Fibroblast of peridontal ligament (primary cell): Measurements from ENCODE around the gene BUD31.
"Not testable (repeated sequence)": the region's sequence is repeated elsewhere in the genome, so short reads cannot be mapped to it uniquely, and the experiment has no call there.

ENCODE experiments used
- DNase-seq: peaks from one replicate; pipeline ENCODE4 v3.0.0-alpha.2; 2010; ENCODE audit errors: extremely low read depth

BUD31 gene

DNA sequence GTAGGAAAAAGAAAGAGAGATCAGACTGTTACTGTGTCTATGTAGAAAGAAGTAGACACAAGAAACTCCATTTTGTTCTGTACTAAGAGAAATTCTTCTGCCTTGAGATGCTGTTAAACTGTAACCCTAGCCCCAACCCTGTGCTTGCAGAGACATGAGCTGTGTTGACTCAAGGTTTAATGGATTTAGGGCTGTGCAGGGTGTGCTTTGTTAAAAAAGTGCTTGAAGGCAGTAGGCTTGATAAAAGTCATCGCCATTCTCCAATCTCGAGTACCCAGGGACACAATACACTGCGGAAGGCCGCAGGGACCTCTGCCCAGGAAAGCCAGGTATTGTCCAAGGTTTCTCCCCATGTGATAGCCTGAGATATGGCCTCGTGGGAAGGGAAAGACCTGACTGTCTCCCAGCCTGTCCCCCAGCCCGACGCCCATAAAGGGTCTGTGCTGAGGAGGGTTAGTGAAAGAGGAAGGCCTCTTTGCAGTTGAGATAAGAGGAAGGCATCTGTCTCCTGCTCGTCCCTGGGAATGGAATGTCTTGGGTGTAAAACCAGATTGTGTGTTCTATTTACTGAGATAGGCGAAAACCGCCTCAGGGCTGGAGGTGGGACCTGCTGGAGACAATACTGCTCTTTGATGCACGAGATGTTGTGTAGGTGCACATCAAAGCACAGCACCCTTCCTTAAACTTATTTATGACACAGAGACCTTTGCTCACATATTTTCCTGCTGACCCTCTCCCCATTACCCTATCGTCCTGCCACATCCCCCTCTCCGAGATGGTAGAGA is 23.2 kb downstream of the BUD31 start:
- DNase-seq: not testable (repeated sequence)

DNA sequence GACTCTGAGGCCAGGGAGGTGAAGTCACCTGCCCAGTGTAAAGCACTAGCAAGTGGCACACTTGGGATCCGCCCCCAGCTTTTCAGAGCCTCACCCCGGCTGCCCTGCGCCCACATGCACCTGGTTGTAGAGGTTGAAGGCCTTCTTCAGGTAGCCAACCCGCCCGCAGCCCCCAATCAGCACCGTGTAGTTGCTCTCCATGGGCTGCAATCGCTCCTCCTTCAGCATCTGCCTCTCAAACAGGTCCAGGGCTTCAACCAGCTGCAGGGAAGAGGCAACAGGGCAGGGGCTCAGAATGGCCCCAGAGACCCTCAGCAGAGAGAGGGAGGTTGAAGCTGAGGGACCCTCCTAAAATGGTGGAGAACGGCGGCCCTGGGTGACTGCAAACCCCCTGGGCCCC is 24.4 kb downstream of the BUD31 start:
- no peak for DNase-seq

DNA sequence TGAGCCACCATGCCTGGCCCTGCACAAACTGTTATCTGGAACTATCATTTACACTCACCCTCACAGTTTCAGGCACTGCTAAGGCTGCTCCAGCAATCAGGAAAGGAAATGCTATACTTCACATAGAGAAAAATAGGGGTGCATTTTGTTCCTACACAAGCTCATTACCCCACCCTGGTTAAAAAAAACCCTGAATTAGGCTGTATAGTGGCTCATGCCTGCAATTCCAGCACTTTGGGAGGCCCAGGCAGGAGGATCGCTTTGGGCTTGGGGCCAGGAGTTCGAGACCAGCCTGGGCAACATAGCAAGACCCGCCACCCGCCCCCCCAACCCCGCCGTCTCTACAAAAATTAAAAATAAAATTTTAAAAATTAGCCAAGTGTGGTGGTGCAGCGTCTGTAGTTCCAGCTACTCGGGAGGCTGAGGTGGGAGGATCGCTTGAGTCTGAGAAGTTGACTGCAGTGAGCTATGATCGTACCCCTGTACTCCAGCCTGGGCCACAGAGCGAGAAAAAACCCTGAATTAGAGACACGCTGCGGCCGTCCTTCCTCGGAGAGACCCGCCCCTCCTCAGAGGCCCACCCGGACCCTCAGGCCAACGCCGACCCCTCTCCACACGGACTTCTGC is 29.3 kb downstream of the BUD31 start:
- no peak for DNase-seq

DNA sequence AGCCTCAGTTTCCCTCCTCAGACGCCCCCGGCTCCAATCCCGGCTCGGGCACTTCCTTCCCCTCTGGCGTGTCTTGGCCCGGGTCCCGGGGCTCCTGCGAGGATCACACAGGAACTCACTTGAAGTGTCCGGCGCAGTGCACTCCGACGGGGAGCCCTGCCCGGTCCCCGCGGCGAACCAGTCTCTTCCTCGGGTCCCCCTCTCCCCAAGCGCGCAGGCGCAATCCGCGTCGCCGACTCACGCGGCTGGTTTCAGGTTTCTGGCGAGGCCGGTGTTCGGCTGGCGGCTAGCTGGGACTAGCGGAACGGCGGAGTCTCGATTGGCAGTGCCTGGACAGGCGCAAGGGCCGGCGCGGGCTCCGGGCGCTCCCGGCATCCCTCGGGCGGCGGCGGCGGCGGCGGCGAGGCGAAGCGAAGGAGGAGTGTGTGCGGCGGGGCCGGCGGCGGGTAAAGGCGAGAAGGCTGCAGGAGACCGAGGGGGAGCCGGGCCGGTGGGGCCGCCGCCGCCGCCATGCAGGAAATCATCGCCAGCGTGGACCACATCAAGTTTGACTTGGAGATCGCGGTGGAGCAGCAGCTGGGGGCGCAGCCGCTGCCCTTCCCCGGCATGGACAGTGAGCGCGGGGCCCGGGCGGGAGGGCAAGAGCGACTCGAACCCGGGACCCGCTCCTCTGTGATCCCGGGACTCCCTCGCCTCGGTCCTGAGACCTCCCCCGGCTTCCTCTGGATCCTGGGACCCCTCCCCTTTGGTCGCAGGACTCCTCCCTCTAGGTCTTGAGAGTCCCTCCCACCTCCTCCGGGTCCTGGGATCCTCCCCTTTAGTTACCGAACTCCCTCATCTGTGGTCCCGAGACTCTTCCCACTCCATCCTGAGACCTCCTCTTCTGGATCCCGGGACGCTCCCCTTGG is 30.1 kb downstream of the BUD31 start, which contains the start of the genes CPSF4 and PTCD1:
TSS of gene CPSF4 (plus strand) at position 371 of the 908 bp plus-strand sequence. CDS start at position 511, 140 bp downstream.
TSS of gene PTCD1 (minus strand) at position 226 of the 908 bp plus-strand sequence. CDS start 3,556 bp downstream, outside the sequence.
- peak; percentile 92 for DNase-seq

DNA sequence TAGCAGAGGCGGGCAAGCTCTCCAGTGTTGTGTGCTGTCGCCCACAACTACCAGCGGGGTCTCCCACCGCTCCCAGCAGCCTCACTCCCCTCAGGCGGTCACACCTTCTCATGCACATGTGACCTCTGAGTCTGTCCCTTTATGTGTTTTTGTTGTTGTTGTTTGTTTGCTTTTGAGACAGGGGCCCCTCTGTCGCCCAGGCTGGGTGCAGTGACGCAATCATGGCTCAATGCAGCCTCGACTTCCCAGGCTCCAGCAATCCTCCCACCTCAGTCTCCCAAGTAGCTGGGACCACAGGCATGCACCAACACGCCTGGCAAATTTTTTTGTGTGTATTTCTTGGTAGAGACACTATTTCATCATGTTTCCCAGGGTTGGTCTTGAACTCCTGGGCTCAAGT is 31.4 kb downstream of the BUD31 start:
- DNase-seq: peak; percentile 41

DNA sequence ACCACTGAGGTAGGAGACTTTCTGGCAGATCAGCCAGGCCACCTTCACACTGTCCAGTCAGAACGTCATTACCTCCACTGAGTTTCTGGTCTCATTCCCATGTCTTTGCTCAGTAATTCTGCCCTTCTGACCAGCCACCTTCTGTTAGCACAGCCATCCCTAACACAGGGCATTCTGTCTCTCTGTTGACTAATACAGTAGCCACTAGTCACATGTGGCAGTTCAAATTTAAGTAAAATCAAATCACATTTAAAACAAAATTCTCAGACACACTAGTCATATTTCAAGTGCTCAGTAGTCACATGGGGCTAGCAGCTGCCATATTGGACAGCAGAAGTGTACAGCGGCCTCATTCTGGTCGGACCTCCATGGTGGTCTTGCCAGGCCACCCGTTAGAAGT is 37.3 kb downstream of the BUD31 start:
- no peak for DNase-seq

DNA sequence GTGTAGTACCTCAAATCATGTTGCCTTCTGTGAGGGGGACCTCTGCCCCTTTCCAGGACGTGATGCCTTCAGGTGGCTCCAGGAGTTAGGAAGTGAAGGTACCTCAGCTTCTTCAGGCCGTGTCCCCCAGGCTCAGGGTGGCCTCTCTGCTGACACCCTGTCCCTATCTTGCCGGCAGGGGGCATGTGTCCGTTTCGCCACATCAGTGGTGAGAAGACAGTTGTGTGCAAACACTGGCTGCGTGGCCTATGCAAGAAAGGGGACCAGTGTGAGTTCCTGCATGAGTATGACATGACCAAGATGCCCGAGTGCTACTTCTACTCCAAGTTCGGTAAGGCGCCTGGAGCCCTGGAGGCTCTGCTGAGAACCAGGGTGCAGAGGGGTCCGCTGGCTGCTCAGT is 39.2 kb downstream of the BUD31 start:
- no peak for DNase-seq

DNA sequence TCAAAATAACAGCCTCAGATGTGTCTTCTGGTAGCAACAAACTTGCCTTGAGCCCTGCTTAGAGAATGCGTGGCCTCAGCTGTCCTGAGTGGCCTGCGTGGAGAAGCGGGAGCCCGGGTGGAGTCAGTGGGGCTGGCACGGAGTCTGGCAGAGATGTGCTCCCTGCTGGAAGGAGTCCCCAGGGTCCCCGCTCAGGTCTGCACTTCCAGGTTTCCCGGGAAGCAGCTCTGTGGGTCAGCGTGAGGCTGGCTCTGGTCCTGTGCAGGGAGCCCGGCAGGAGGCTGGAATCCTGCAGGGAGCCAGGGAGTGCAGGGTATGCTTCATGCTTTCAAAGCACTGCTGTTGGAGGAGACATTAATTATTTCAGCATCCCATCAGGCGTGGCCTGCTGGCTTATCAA is 40.1 kb downstream of the BUD31 start:
- no peak for DNase-seq

DNA sequence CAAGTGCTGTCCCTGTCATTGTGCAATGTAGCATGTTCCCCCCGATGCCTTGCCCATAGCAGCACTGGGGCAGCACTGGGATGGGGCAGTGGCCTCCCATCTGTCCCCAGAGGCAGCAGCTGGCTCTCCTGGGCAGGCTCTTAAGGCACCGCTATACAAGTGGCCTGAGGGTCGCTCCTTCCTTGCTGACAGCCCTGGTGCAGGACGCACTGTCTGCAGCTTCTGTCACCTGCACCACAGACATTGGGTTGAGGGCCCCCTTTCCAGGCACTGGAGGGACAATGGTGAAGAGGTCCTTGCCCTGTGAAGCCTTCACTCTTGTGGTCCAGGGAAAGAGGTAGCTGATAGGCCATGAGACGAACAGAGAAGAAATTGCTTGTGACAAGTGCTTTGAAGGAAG is 40.6 kb downstream of the BUD31 start:
- DNase-seq: no peak

DNA sequence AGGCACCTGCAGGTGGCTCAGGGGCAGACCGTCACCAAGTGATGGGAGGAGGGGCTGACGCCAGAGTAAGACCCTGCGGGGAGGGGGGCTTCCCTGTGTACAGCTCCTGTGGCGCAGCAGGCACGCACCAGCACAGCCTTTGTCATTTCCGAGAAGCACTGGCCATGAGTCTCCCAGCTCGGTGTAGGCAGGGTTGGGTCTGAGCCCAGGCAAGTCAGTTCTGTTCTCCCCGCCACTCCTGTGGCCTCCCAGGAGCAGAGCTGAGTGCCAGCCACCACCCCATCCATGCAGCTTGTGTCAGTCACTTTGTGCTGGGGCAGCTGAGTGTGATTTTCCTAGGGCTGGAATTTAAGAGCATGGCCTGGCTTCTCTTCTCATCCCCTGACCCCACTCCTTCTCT is 43.2 kb downstream of the BUD31 start:
- DNase-seq: no peak

DNA sequence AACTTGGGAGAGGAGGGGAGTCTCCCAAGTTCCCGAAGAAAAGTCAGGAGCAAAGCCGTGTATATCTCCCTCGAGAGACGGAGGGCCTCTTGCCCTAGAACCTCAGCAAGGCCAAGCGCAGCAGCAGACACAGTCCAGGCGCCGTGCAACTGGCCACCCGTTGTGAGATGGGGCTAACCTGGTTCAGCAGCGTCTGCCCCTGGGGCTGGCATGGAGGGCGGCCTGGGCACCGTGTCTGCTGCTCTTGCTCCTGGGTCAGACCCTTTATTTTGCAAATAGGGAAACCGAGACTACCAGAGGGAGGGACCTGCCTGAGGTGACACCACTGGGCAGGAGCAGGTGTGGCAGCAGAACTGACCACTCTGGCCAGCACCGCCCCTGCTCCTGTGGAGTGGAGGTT is 43.8 kb downstream of the BUD31 start:
- no peak for DNase-seq

DNA sequence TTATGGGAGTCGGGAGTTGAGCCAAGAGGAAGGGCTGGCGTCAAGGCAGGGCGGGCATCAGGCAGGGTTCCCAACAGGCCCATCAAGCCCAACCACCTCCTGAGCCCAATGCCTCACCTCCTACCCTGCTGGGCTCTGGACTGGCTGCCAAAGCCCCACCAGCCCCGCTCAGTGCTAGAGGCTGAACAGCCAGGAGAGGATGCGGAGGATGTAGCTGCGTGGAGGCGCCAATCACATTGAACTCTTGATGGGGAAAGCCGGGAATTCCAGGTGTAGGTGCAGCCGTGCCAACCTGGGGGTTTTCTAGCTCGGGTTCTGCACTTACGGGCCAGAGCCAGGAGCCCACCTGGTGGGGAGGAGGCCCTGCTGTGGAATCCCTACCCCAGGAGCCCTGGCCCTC is 44.3 kb downstream of the BUD31 start:
- no peak for DNase-seq

DNA sequence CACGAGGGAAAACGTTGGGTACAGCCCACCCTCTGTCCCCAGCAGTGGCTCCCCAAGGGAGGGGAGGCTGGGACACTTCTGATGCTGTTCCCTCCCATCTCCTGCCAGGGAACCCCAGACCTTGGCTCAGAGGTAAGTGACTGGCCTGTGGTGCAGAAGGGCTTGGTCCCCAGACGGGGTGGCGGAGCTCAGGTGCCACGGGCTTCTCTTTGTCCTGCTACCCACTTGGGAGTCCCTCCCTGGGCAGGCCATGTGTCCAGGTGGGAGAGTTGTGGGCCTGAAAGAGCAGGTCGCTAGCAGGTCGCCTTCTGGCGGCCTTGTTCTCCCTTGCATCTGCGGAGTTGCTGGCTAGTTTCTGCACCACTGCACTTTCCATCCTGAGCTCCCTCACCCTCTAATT is 47.1 kb downstream of the BUD31 start:
- no peak for DNase-seq

DNA sequence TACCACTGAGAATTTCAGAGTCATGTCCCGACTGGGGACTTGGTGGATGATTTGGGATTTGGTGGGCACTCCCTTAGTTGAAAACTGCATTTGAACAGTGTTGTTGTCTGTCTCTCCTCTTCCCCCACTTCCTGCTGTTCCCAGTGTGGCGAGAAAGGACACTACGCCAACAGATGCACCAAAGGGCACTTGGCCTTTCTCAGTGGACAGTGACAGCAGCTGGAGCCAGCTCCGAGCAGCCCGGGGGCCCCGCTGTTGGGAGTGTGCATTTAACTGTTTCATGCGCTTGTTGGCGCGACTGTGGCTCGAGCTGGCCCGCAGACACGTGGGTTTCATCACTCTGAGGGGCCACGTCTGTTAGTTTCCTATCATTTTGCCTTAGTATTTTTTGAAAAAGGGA is 47.5 kb downstream of the BUD31 start:
- no peak for DNase-seq

DNA sequence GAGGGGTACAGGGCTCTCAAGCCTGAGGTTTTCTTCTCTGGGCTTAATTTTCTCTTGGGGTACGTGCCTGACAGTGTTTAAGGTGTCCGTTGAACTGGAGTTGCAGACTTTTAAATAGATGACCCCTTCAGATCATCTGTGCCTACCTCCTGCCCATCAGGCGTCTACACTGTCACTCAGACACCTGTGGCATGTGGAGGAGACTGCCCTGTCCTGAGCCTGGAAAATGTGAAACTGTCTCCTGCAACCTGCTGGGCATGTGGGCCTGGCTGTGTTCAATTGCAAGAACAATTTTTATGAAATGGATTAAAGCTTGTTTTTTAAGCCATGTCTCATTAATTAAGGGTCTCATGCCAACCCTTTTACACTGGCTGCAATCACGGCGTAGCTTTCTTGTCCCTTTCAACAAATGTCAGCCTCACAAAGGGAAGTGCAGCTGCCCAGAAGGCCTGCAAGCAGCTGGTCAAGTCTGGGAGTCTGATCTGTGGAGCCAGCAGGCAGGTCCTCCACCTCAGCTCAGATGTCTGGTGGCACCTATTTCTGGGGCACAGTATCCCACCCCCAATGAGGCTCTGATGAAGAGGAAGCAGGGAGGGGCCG is 48.4 kb downstream of the BUD31 start:
- DNase-seq: no peak

DNA sequence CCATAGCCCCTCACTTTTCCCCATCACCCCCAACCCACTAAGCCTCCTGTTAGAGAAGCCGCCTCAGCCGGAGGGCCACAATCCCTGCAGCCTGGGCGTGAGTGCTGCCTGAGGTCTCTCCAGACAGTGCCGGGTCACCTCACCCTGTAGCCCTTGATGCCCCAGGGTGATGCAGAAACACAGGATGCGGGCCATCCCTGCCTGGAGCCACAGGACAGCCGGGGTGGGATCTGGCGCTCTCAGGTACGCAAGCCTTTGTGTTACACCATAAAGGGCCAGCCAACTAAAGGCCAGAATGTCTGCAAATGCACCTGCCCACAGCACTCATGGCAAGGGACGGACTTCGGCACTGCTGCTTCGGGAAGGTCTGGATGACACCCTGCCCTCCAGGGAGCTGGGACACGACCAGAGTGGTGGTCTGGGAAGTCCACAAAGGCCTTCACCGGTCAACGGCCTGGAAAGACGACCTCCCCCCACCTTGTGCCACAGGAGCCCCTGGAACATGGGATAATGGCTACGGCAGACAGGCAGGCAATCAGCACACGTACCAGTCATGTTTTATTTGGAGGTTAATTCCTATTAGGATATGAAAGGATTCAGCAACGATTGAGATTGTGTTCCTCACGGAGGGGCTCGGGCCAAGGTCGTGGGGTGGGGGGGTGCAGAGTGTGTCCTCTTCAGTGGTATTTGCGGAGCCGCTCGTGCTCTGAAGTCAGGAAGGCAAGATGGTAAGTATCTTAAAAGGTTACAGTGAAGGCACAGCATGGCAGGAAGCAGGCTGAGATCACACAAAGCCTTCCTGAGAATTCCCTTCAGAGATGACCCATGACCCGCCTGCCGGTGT is 49.1 kb downstream of the BUD31 start:
- DNase-seq: no peak

DNA sequence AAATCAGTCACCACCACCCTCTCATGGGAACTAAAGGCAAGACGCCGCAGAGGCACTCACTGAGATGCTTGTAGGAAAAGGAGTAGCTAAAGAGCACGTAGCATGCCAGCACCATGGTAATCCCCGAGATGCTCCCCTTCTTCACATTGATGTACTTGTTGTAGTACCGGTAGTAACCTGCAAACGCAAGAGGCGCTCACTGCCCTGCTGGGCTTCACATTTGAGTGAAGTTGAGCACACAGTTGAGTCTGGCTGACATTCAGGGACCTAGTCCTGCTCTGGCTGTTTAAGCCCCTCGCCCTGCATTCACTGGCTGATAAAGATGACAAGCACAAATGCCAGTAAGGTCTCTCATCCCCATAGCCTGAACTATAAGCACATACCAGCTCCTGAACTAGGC is 50.3 kb downstream of the BUD31 start:
- DNase-seq: no peak

DNA sequence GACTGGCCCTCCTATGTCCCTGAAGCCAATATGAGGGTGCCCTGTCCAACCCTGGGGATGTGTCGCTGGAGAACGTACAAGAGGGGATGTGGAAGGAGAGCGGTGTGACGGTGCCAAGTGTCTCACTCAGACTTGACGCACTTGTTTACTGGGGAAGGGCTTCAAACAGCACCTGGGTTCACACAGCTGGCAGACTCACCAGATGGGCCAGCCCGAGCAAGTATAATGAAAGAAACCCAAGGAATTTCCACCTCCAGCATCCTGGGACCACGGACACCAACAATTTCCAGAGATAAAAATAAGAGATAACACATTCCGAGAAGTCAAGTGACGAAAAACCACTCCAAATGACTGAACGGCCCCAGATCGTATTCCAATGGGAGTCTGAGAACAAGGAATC is 51.9 kb downstream of the BUD31 start:
- DNase-seq: no peak

DNA sequence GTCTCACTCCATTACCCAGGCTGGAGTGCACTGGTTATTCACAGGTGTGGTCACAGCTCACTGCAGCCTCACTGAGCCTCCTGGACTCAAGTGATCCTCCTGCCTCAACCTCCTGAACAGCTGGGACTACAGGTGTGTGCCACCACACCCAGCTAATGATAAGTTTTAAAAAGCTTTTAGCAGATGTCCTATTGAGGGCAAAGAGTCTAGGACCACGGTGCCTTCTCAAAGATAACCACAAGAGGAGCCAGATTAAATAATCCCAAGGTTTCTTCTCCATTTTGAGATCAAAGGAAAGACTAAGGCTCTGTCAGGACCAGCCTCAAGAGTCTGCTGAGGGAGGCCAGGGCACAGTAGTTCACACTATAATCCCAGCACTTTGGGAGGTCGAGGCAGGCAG is 52.5 kb downstream of the BUD31 start:
- no peak for DNase-seq

DNA sequence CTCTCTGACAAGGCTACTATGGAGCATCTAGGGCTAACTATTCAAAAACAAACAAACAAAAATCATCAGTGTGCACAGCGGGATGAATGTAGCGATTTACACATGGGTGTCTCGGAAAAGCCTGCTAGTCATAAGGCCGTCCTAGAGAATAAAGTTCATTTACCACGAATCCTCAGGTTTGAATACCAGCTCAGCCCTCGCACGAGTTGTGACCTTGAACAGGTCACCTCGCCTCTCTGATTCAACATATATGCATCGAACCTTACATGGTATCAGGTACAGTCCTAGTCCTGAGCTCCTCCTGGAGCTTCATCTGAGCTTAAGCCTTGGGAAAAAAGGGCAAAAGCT is 56.6 kb downstream of the BUD31 start:
- DNase-seq: no peak

DNA sequence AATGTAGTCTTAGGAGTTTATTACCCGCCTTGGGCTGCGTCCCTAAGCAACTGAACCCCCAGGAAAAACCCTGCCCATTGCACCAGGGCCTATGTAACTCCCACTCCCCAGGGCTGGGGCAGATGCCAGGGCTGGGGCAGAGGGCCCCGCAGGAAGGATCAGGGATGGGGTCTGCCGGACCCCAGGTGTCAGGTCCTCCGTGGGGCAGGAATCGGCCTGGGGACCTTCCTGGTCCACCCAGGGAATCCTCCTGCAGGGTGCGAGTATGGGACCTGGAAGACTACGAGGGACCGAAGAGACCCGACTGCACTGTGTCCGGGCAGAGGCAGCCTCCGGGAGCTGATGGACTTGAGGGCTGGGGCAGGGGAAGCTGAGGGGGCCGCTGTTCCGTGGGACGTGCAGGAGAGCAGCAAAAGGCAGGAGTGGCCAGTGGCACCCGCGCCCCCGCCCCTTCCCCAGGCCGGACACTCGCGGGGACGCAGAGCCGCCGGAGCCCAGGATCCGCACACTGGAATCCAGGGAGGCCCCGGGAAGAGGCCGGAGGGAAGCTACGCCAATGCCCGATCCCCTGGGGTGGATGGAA is 59.7 kb downstream of the BUD31 start:
- no peak for DNase-seq
